NT2/D1 (cell line): ENCODE measurements around the gene SNAPC2.

Source experiments
- DNase-seq: peaks from one replicate; pipeline ENCODE4 v3.0.0-alpha.2; 2011; ENCODE audit warnings: low read depth, low spot score
- H3K27me3 ChIP-seq: 2 replicates; pipeline ENCODE4 v1.6.0; 2011; ENCODE audit warnings: mild to moderate bottlenecking; ENCODE audit not compliant: insufficient read length, insufficient read depth
- H3K36me3 ChIP-seq: 2 replicates; pipeline ENCODE4 v1.6.1; 2011; ENCODE audit warnings: mild to moderate bottlenecking, low read length, mixed read lengths; ENCODE audit not compliant: insufficient read depth, insufficient read length
- H3K4me1 ChIP-seq: 2 replicates; pipeline ENCODE4 v1.5.1; 2011; ENCODE audit not compliant: insufficient read depth, insufficient read length
- H3K4me3 ChIP-seq: 2 replicates; pipeline ENCODE4 v1.5.1; 2011; ENCODE audit warnings: low read depth; ENCODE audit not compliant: insufficient read length
- H3K9ac ChIP-seq: 2 replicates; pipeline ENCODE4 v1.6.0; 2011; ENCODE audit warnings: low read depth; ENCODE audit not compliant: insufficient read length
- H3K9me3 ChIP-seq: 2 replicates; pipeline ENCODE4 v1.5.1; 2011; ENCODE audit warnings: mild to moderate bottlenecking, low read length; ENCODE audit not compliant: insufficient read depth
- SUZ12 ChIP-seq: IDR thresholded peaks from 2 replicates; pipeline ENCODE4 v1.6.1; 2011; ENCODE audit not compliant: insufficient read length, insufficient read depth; ENCODE audit errors: extremely low read depth
- YY1 ChIP-seq: IDR thresholded peaks from 2 replicates; pipeline ENCODE4 v1.6.1; 2011; ENCODE audit not compliant: insufficient read length, insufficient read depth
- ZNF274 ChIP-seq: IDR thresholded peaks from 2 replicates; pipeline ENCODE4 v1.6.1; 2011; ENCODE audit warnings: mild to moderate bottlenecking, low read depth, low read length

Gene SNAPC2

GRCh38 chr19:7921302-7921966 lies 1.3 kb downstream of the SNAPC2 start:
- DNase-seq: no peak
- Histone ChIP-seq H3K36me3 (peaks cover 33% of the 10 kb centered on the region), H3K4me1 (peaks cover 26% of the 10 kb centered on the region), H3K9me3 (peaks cover 4% of the 10 kb centered on the region; the same call in 1 of the 2 replicates), H3K9ac (peak overlapping the region; percentile 86), H3K27me3 (peaks cover 20% of the 10 kb centered on the region), H3K4me3 (peak overlapping the region; percentile 67)
- no peak for TF ChIP-seq YY1
- TF ChIP-seq SUZ12: no peak
- TF ChIP-seq ZNF274: no peak

- peaks cover 33% of the 10 kb centered on the region for H3K4me1 ChIP-seq
- TF ChIP-seq YY1 (no peak), SUZ12 (no peak), ZNF274 (no peak)
- DNase-seq: no peak
- peak overlapping the region; percentile 86 for H3K9ac ChIP-seq
- H3K36me3 ChIP-seq: peaks cover 40% of the 10 kb centered on the region
- H3K9me3 ChIP-seq: peaks cover 4% of the 10 kb centered on the region; the same call in 1 of the 2 replicates
- peaks cover 15% of the 10 kb centered on the region for H3K27me3 ChIP-seq
- no peak overlapping the region for H3K4me3 ChIP-seq
These were observed 2.1 kb downstream of the SNAPC2 start for GRCh38 chr19:7921967-7922835.

DNA sequence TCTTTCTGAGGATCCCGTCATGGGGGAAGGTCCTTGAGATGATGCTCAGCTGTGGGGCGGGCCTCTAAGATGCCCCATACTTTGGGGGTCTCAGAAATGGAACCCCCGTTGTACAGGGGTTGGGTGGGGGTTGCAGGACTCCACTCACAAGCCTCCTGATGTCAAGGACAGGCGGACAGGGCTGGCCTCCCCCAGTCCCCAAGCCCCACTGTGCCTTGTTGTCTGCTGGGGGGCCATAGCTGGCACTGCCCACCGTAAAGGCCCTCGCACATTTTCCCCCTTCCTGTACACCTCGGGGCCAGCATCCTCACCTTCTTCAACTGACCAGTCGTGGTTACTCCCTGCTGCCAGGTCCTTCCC lies 2.7 kb downstream of the SNAPC2 start:
- Histone ChIP-seq H3K36me3 (peaks cover 46% of the 10 kb centered on the region), H3K27me3 (peaks cover 9% of the 10 kb centered on the region), H3K4me1 (peaks cover 38% of the 10 kb centered on the region), H3K9ac (no peak overlapping the region), H3K4me3 (no peak overlapping the region), H3K9me3 (peaks cover 4% of the 10 kb centered on the region; the same call in 1 of the 2 replicates)
- no peak for TF ChIP-seq ZNF274
- DNase-seq: no peak

- peaks cover 44% of the 10 kb centered on the region for H3K4me1 ChIP-seq
- TF ChIP-seq SUZ12: no peak
- TF ChIP-seq YY1: no peak
- no peak for TF ChIP-seq ZNF274
- peaks cover 3% of the 10 kb centered on the region; the same call in 1 of the 2 replicates for H3K9me3 ChIP-seq
- DNase-seq: no peak
- H3K9ac ChIP-seq: peak overlapping the region; percentile 67
- peaks cover 4% of the 10 kb centered on the region for H3K27me3 ChIP-seq
- no peak overlapping the region for H3K4me3 ChIP-seq
- peaks cover 53% of the 10 kb centered on the region for H3K36me3 ChIP-seq
These were observed 3.4 kb downstream of the SNAPC2 start for GRCh38 chr19:7923295-7924191.

DNA sequence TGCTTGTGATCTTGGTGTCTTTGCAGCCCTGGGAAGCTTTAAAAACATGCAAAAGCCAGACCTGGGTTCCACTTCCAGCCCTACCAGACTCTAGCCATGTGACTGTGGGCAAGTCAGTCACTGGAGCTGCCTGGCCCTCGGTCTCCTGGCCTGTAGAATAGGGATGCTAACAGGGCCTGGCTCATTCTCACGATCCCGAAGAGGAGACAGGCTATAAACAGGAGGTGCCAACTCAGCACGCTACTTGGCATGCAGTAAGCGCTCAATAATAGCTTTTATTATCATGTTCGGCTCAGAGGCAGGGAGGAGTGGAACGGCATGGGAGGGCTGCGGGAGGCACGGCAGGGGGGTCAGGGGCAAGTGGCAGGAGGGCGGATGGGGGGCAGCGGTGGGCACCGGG lies 4.1 kb downstream of the SNAPC2 start:
- TF ChIP-seq YY1 (no peak), ZNF274 (no peak), SUZ12 (no peak)
- Histone ChIP-seq H3K4me3 (no peak overlapping the region), H3K36me3 (peaks cover 56% of the 10 kb centered on the region), H3K4me1 (peaks cover 44% of the 10 kb centered on the region), H3K27me3 (no peaks in the 10 kb centered on the region), H3K9ac (peak overlapping the region; percentile 67), H3K9me3 (no peaks in the 10 kb centered on the region)
- no peak for DNase-seq

- no peak for TF ChIP-seq SUZ12
- TF ChIP-seq ZNF274: no peak
- Histone ChIP-seq H3K36me3 (peaks cover 56% of the 10 kb centered on the region), H3K27me3 (no peaks in the 10 kb centered on the region), H3K9ac (peak overlapping the region; percentile 50), H3K4me3 (no peak overlapping the region), H3K4me1 (peaks cover 44% of the 10 kb centered on the region), H3K9me3 (no peaks in the 10 kb centered on the region)
- DNase-seq: no peak
These were observed 4.6 kb downstream of the SNAPC2 start for GRCh38 chr19:7924651-7925170.
